Measurements from ENCODE around the gene ITPRID1.

DNA sequence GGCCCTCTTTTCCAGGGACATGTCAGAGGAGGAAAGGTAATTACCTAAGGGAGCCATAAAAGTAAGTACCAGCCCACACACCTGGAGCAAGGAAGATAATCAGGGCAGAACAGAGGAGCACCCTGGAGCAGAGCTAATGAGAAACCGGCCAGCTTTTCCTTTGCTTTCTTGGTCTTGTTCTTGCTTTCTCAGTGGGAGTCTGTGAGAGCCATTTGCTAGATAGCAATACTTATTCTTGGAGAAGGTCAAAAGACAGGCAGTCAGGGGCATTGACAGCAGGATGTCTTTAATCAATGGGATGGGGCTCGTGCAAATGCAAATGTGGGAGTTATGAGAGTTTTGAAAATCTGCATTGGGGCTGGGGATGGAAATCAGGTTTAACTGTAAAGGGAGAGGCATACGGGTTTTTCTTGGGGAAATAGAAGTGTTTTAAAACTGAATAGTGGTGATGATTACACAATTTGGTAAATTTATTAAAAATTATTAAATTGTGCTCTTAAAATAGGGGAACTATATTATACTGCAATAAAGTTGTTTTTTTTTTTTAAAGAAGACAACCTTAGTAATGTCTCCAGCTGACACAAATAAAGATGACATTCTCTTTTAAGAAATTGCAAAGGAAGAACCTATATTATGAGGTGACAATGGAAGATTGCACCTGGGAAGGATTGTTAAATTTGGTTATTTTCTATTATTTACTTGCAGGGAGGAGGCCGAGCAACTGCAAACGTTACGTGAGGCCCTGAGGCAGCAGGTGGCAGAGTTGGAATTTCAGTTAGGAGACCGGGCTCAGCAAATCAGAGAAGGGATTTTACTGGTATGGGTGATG lies 137.6 kb downstream of the ITPRID1 start:
- TF ChIP-seq ZNF146 (tag by site-specific recombination; IDR thresholded peaks at IDR 0.05) (no peak), ZNF274 (IDR thresholded peaks at IDR 0.05; ENCODE audit: low read length) (no peak), ZNF274 (tag by site-specific recombination; IDR thresholded peaks at IDR 0.05; ENCODE audit: borderline replicate concordance) (no peak), ZNF404 (tag by site-specific recombination; IDR thresholded peaks at IDR 0.05) (no peak), ZBTB8A (tag by site-specific recombination; IDR thresholded peaks at IDR 0.05) (no peak)

Data from HEK293 (cell line).